ENCODE data around the gene EFCAB10.

The EFCAB10 gene, protein sequence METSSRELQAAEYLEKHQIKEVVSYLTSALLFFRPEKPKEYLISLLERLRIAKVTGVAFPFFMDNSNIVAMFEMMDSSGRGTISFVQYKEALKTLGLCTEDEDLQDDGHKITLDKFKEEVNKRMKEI

DNA sequence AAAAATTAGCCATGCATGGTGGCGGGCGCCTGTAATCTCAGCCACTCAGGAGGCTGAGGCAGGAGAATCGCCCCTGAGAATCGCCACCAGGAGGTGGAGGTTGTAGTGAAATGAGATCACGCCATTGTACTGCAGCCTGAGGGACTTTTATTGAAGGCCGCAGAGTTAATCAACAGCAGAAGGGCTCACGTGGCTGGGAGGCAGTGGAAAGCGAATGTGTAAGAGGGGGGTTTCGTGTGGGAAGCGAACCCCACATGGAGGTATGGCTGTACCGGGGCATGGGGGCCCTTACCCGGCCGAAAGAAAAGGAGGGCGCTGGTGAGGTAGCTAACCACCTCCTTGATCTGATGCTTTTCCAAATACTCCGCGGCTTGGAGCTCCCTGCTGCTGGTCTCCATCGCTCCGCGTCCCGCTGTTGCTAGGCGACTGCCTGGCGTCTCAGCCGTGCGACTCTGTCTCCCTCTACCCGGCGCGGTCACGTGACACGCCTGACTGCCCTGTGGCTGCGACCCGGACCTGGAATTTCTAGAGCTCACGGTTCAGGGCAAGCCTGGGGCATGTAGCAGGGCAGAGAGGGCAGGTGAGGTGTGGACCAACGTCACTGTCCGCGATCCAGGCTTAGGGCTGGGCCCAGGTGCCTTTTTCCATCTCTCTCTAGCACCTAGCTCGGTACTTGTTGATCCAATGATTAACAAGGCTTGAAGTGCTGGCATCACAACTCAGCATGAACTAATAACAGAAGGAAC is at the start of gene EFCAB10:
EFCAB10 (minus strand) TSS at position 428 of the 746 bp plus-strand sequence; CDS start at position 398, 30 bp downstream.
- DNase-seq (ENCODE audit: insufficient read length, low spot score) = no peak
- TF ChIP-seq POLR2A (IDR thresholded peaks at IDR 0.05; ENCODE audit: low read depth, low read length) = no peak
- no peak for FAIRE-seq

DNA sequence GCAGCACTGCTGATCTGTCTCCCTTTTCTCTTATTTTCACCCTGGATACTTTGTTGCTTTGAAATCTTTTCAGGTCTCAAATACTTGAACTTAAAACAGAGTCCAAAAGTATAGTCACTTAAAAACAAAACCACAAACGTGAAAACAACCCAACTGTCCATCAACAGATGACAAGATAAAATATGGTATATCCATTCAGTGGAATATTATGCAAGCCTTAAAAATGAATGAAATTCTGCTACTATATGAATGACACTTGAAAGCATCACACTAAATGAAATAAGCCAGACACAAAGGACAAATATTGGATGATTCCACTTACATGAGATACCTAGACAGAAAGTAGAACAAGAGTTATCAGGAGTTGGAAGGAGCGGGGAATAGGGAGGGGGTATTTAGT is 44.7 kb upstream of the EFCAB10 start:
- no peak for FAIRE-seq

DNA sequence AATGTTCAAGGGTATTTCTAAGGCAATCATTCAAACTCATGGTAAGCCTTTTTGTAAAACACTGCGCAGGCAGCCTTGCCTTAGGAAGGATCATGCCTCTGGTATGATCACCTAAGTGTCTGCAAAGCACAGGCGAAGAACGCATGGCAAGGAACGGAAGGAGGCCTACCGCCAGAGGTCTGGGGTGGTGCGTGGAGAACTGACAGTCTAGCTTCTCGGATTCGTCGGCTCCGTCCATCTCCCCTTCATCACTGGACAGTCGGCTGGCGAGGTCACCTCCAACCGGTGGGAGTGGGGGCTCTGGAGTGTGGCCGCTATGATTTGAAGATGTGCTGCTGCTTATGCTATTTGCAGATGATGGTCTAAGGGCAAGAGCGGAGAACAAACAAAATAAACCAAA is 42.6 kb upstream of the EFCAB10 start:
- no peak for FAIRE-seq
- TF ChIP-seq POLR2A (IDR thresholded peaks at IDR 0.05; ENCODE audit: low read depth, low read length) = no peak

More for the DNA sequence above, 44.7 kb upstream of the EFCAB10 start:
- DNase-seq (ENCODE audit: insufficient read length, low spot score) = no peak
- TF ChIP-seq POLR2A (IDR thresholded peaks at IDR 0.05; ENCODE audit: low read depth, low read length) = no peak

DNA sequence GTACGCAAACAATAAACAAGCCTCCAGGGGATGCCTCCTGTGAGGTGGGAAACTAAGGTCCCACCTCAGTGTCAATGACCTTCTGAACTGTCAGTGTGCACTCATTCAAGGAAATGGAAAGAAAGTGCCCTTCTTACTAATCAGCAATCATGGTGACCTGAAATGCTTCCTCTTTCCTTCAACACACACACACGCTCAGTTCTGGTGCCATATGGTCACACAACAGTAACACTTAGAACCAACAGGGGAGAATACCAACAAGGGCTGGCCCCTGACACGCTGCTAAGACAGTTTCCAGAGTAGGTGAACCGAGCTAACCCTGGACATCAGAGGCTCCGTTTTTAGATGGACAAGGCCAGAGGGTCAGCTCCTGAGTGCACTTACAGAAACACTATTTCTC is 42.1 kb upstream of the EFCAB10 start:
- TF ChIP-seq POLR2A (IDR thresholded peaks at IDR 0.05; ENCODE audit: low read depth, low read length) = no peak
- DNase-seq (ENCODE audit: insufficient read length, low spot score) (no peak), FAIRE-seq (no peak)

More for the DNA sequence above, 42.6 kb upstream of the EFCAB10 start:
- no peak for DNase-seq (ENCODE audit: insufficient read length, low spot score)

DNA sequence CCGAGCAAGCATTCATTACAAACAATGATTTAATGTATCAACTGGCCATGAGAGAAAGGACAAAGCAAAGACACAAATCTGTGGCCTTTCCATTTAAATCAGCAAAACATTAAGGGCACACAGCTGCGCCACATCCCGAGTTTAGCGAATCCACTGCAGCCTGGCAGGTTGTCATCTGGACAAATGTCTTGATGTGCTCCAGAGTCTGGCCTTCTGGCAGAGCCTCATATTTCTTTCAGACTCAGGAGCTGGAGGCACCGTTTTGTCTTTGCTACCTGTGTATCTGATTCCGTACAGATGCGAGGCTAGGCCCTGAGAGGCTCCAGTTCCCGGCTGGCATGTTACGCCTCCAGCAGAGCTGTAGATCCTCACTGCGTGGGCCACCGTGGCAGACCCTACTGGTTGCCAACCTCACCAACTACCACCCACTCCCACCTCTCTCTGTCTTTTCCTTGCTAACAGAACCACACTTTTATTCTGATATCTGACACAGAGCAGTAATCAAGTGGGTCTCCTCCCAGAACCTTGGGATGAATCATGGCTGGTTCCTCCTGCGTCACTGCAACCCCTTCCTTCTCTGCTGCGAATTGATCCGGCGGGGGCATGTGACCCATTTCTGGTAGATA is 40.9 kb upstream of the EFCAB10 start:
- DNase-seq (ENCODE audit: insufficient read length, low spot score) (no peak), FAIRE-seq (no peak)
- no peak for TF ChIP-seq POLR2A (IDR thresholded peaks at IDR 0.05; ENCODE audit: low read depth, low read length)

DNA sequence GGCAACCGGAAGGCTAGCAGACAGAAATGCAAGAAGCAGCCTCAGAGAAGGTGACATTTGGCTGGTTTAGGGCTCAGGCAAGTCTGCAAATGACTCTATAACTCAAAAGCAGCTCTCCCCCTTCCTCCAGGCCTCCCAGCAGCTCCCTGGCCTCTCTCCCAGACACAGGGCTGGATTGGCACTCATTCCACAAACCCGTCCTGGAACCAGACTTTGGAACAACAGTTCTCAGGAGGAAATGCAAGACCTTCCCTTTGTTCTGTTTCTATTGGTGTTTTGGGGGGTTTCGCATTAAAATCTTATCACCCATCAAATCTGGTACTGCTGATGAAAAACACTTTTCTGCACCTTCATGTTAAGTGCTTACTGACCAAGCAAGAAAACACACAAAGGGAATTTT is 40.3 kb upstream of the EFCAB10 start:
- no peak for DNase-seq (ENCODE audit: insufficient read length, low spot score)
- FAIRE-seq = no peak
- no peak for TF ChIP-seq POLR2A (IDR thresholded peaks at IDR 0.05; ENCODE audit: low read depth, low read length)

DNA sequence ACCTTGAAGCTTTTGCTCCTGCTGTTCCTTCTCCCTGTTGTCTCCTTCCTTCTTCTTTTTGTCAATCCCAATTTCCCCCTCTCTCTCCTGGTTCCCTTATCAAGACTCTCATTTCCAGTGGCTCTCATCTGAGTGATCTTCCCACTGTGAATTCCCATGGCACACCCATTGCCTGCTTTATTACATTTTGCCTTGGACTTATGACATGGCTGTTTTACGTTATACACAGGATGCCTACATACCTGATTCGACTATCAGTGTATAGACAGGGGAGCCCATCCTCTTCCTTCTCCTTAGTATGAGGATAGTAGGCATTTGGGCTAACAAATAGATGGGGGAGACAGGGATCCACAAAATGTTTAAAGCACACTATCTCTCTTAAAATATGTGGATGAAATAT is 39.9 kb upstream of the EFCAB10 start:
- no peak for FAIRE-seq
- TF ChIP-seq POLR2A (IDR thresholded peaks at IDR 0.05; ENCODE audit: low read depth, low read length) = no peak

DNA sequence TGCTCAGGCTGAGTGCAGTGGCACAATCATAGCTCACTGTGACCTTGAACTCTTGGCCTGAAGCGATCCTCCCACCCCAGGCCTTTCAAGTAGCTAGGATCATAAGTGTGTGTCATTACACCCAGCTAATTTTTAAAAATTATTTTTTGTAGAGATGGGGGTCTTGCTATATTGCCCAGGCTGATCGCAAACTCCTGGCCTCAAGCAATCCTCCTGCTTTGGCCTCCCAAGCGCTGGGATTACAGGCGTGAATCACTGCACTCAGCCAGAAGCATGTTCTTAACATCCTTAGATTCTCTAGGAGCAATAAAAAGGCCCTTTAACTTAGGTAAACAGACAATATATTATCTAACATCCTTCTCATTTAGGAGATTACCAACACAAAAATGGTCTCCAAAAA is 38.3 kb upstream of the EFCAB10 start:
- no peak for FAIRE-seq
- no peak for TF ChIP-seq POLR2A (IDR thresholded peaks at IDR 0.05; ENCODE audit: low read depth, low read length)
- DNase-seq (ENCODE audit: insufficient read length, low spot score) = no peak

More for the DNA sequence above, 39.9 kb upstream of the EFCAB10 start:
- DNase-seq (ENCODE audit: insufficient read length, low spot score) = no peak

DNA sequence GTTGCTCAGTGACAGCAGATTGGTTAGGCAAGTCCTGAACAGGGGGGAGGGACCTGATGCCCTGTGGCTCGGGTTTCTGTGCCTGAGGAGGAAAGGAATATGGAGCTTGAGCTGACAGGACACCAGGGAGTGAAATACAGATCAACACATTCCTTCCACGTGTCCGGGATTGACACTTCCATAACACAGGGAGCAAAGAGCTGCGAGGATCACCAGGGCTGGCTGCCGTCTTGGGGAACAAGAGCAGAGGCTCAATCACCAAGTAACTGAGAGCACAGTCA is 36.7 kb upstream of the EFCAB10 start:
- no peak for DNase-seq (ENCODE audit: insufficient read length, low spot score)
- FAIRE-seq = no peak
- no peak for TF ChIP-seq POLR2A (IDR thresholded peaks at IDR 0.05; ENCODE audit: low read depth, low read length)

DNA sequence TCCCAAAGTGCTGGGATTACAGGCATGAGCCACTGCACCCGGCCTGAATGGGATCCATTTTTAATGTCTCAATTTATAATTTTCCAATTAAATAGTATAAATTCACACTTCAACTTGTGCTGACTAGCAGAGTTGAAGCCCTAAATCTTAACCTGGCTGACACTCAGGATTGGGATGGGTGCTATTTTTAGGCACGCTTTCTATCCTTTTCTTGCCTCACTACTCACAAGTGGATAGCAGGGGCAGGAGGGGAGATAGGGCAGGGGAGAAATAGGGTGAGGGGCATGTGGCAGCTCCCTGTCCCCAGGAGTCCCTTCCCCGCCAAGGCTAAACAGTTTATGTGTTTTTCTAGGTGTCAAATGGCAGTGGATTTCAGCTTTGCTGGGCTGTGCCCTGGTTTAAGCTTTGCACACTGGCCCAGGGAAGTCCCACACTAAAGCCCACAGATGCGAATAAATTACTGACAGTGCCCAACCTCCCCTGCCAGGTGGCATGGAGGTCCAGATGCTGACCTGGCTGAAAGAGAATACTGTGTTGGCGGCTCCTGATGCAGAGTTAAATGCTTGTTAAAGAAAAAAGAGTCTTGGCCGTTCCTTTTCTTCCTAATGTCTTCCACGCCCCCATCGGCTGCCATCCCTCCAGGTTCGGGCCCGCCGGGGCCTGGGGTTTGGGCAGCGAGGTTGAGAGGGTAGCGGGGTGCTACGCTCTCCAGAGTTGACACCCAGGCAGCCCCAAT is 36.2 kb upstream of the EFCAB10 start:
- DNase-seq (ENCODE audit: insufficient read length, low spot score) (no peak), FAIRE-seq (no peak)
- TF ChIP-seq POLR2A (IDR thresholded peaks at IDR 0.05; ENCODE audit: low read depth, low read length) = no peak

DNA sequence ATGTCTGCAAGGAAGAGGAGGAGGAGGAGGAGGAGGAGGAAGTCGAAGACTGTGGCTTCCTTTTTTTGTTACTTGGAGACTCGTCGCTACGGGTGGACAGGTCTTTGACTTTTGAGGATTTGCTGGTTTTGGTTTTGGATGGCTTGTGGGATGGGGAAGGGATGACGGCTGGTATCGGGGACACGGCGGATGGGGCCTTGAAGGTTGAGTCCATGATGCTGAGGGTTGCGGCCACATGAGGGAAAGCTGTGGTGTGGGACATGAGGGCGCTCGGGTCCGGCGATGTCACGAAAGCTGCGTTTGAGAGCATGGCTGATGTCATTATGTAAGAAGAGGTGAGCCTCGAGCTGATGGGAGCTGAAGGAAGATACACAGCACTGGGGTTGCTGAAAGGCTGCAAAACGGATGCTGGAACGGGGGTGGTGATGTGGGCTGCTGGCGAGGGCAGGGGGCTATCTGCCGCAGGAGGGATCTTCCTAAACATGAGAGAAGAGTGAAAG is 33.1 kb upstream of the EFCAB10 start:
- no peak for TF ChIP-seq POLR2A (IDR thresholded peaks at IDR 0.05; ENCODE audit: low read depth, low read length)
- no peak for DNase-seq (ENCODE audit: insufficient read length, low spot score)
- FAIRE-seq = no peak

DNA sequence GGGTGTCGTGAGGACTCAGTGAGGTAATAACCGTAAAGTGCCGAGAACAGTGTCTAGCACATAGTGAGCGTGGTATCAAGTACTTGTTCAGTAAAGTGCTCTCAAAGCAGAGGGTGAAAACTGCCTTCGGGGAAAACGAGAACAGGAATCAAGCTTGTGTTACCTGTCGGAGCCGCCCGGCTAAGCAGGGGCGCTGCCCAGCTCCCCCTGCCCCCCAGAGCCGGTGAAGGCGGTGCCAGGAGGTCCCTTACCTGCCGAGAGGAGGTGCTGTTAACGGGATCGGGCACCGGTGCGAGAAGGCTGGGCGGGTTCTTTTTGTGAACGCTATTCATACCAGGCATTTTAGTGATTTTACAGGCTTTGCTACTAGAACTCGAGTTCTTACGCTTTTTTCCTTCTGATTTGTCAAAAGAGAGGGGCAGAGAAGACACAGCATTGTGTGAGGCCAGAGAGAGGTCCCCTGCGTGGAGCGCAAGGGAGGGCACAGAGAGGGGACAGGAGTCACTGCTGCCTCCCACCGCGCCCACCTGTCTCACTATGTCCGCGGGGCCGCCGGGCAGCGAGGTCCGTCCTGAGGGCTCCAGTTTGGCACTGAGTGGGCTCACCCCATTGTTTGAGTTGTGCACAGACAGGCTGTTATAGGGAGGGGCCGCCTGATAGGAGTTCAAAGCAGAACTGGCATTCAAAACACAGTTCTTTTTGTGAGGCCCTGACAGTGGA is 32.5 kb upstream of the EFCAB10 start:
- DNase-seq (ENCODE audit: insufficient read length, low spot score) (no peak), FAIRE-seq (no peak)
- TF ChIP-seq POLR2A (IDR thresholded peaks at IDR 0.05; ENCODE audit: low read depth, low read length) = no peak

DNA sequence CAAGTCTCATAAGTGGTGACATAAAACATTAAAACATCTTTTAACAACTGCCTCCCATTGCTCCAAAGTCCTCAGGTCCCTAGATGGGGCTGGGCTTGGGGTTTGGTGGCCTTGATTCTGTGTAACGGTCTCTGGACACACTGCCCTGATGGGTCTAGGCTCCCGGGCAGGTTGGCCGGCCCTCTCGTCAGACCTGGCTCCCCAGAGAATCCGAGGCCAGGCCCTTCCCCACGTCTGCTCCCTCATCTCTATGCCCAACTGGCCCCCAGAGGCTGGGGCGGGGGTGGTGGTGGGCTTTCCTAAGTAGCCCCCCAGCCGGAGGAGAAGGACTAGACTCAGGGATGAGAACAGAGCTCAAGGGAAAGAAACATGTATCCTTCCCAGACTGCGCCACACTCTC is 31.5 kb upstream of the EFCAB10 start:
- FAIRE-seq (no peak), DNase-seq (ENCODE audit: insufficient read length, low spot score) (no peak)
- TF ChIP-seq POLR2A (IDR thresholded peaks at IDR 0.05; ENCODE audit: low read depth, low read length) = no peak

Data from H54 (cell line).